Lung microvascular endothelial cell (primary cell): ENCODE measurements around the gene ASXL3. TPM values are rescaled to one million over a fixed set of nuclear protein-coding genes. Genes with fewer than 3 reads are reported as not detected.

ENCODE experiments used
- DNase-seq, 2 donors: peaks; one replicate each; pipeline versions ENCODE4 v3.0.0 to v3.0.0-alpha.2; 2010; ENCODE audit warnings: low read depth in 2 of 2
- total RNA-seq: library from RNA; depleted of rRNA; stranded (reverse); fragments of >200 nt; gene quantifications from 2 replicates; pipeline ENCODE4 v1.2.1, GENCODE V29; 2014

ASXL3 gene
- total RNA-seq, 1 donor from 2014 or later, result 0.20 TPM

GRCh38 chr18:33581856-33582255 is 3.8 kb downstream of the ASXL3 start:
- DNase-seq, result no peak

GRCh38 chr18:33583901-33584300 is 5.9 kb downstream of the ASXL3 start:
- no peak for DNase-seq

- DNase-seq, result no peak
Measured at GRCh38 chr18:33584548-33585430, 6.8 kb downstream of the ASXL3 start.

- no peak for DNase-seq
Measured at GRCh38 chr18:33585431-33585775, 7.4 kb downstream of the ASXL3 start.

GRCh38 chr18:33588361-33588760 is 10.3 kb downstream of the ASXL3 start:
- no peak for DNase-seq

- DNase-seq, result no peak
Measured at GRCh38 chr18:33593261-33593660, 15.2 kb downstream of the ASXL3 start.

- no peak for DNase-seq
Measured at GRCh38 chr18:33594799-33595198, 16.8 kb downstream of the ASXL3 start.

- peak; percentile 55 to 61 for DNase-seq
Measured at GRCh38 chr18:33596178-33596854, 18.3 kb downstream of the ASXL3 start.

- DNase-seq, result no peak
Measured at GRCh38 chr18:33600846-33601245, 22.8 kb downstream of the ASXL3 start.

- no peak for DNase-seq
Measured at GRCh38 chr18:33603454-33603853, 25.4 kb downstream of the ASXL3 start.

GRCh38 chr18:33605250-33605649 is 27.2 kb downstream of the ASXL3 start:
- DNase-seq, result peak in 1 of 2 donors; percentile 6

- no peak for DNase-seq
Measured at GRCh38 chr18:33606621-33607020, 28.6 kb downstream of the ASXL3 start.

GRCh38 chr18:33611525-33612135 is 33.6 kb downstream of the ASXL3 start:
- DNase-seq, result no peak

GRCh38 chr18:33612632-33613031 is 34.6 kb downstream of the ASXL3 start:
- no peak for DNase-seq

- DNase-seq, result no peak
Measured at GRCh38 chr18:33616556-33616955, 38.5 kb downstream of the ASXL3 start.

GRCh38 chr18:33627114-33627513 is 49.1 kb downstream of the ASXL3 start:
- DNase-seq, result no peak

- no peak for DNase-seq
Measured at GRCh38 chr18:33630476-33630875, 52.5 kb downstream of the ASXL3 start.

- DNase-seq, result no peak
Measured at GRCh38 chr18:33641141-33641540, 63.1 kb downstream of the ASXL3 start.

- no peak for DNase-seq
Measured at GRCh38 chr18:33644494-33644893, 66.5 kb downstream of the ASXL3 start.

- DNase-seq, result no peak
Measured at GRCh38 chr18:33647365-33647764, 69.3 kb downstream of the ASXL3 start.

GRCh38 chr18:33652635-33653034 is 74.6 kb downstream of the ASXL3 start:
- DNase-seq, result no peak

- no peak for DNase-seq
Measured at GRCh38 chr18:33653231-33653630, 75.2 kb downstream of the ASXL3 start.
